ENCODE results near the gene TMEM239.

DNA sequence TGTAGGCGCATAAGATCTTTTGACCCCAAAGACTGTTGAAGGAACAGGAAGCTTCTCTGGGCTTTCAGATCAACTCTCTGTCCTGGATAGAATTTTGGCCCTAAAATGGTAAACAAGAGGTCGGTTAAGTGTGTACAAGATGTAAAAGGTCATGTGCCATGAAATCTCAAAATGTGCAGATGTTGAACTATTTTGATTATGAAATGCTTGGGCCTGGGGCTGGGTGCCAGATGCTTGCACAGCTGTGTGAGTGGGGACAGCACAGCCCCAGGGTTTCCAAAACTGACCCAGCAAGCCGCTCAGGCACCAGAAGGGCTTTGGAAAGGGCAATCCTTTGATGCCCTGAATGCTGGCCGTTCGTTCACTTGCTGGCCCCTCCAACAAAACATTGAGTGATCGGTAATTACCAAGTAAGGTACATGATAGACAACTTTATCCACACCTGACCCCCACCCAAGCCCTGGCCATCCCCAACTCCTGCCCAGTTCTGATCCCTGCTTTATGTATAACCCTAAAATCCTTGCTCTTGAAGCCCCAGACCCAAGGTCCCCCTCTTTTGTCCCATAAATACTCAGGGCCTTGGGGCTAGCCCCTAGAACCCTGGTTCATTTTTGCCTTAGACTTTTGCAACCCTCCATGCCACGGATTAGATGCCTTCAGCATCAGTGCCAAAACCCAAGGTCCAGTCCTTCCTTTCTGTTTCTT lies 1.9 kb downstream of the TMEM239 start:
- TF ChIP-seq EZH2 (IDR thresholded peaks at IDR 0.05) (no peak), FOXP2 (optimal IDR thresholded peaks at IDR 0.05; ENCODE audit: control extremely low read depth, extremely low read length, insufficient read depth) (no peak), POLR2AphosphoS5 (IDR thresholded peaks at IDR 0.05; ENCODE audit: borderline replicate concordance, low read depth, low read length) (no peak)
